Mucosa of descending colon (tissue), 3 donors: ENCODE measurements around the gene TMEM240. TPM values are rescaled to one million over a fixed set of nuclear protein-coding genes. Genes with fewer than 3 reads are reported as not detected.
A peak's percentile ranks its signal among the peaks of the same experiment; 100 is the strongest.

Experiments
- ATAC-seq: fragments of 200-7000 bp; cut with Tn5 transposase; one replicate; pipeline ENCODE4 v1.9.1; 2020; ENCODE audit warnings: mild to moderate bottlenecking, moderate library complexity
- DNase-seq, 3 donors: peaks; one replicate each; pipeline ENCODE4 v3.0.0-alpha.2; 2020
- H3K36me3 ChIP-seq: fragments of 200-600 bp; one replicate; pipeline ENCODE4 v1.8.0; 2021; ENCODE audit warnings: low read depth, mild to moderate bottlenecking
- H3K4me1 ChIP-seq: fragments of 200-600 bp; one replicate; pipeline ENCODE4 v1.8.0; 2021; ENCODE audit warnings: low read depth, mild to moderate bottlenecking
- H3K4me3 ChIP-seq: fragments of 200-600 bp; one replicate; pipeline ENCODE4 v1.8.0; 2021; ENCODE audit warnings: mild to moderate bottlenecking
- H3K9me3 ChIP-seq: fragments of 200-600 bp; one replicate; pipeline ENCODE4 v1.8.0; 2021; ENCODE audit warnings: mild to moderate bottlenecking
- intact Hi-C, 2 donors: fragments of 100-400 bp; cut with DNase I in 1 of 2; cut with micrococcal nuclease in 1 of 2; formaldehyde crosslinking; loops; one replicate each; pipeline versions ENCODE4 v1.11.0 to v1.11.1; 2022; cut with DNase I, micrococcal nuclease
- total RNA-seq, 3 donors: library from RNA; stranded (reverse); fragmentation: NEBNext Ultra II Directional in 2 of 3; extraction: Animal tissue kit (Norgen Biotek cat#: 25700) in 2 of 3; gene quantifications; one replicate each; pipeline versions ENCODE4 v1.2.1 to v1.2.4, GENCODE V29; 2021 to 2023
- TF ChIP-seq, protein P1 (sequence below): fragments of 200-600 bp; IDR thresholded peaks from one replicate; pipeline ENCODE4 v1.8.0; 2022; ENCODE audit warnings: antibody characterized with exemption, mild to moderate bottlenecking
- donor health status: DM: no; HTN: no; CAD: no; lungs with moderate emphysema.
- donor health status: DM: no; HTN: no; CAD: no.
- donor health status: DM: no; HTN: yes; CAD: no.

Gene TMEM240
- total RNA-seq, 3 donors from 2014 or later: 1.5 to 12.2 TPM; not detected in 1

DNA sequence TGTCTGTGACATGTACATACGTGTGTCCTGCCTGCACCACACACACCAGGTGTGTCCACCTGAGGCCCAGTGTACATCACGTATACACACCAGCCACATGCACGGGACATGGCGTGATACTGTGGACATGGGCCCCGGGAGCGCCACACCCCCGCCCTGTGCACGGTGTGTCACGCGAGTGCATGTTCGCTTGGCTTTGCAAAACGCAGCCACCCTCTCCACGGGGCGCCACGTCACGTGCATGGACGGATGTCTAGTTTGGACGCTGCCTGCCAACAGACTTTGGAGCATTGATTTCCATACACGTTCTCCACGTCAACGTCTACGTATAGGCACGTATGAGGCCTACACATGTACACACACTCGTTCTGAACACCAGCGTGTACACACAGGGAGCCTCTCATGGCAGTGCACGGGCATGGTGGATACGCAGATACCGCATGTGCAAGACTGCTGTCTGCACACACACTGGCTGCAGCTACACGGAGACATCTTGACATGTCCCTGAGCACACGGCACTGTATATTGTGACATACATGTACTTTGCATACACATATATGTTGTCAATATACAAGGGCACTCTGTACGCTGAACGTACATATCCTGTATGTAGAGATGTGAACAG is 2.7 kb downstream of the TMEM240 start:
- no peaks in the 10 kb centered on the region for H3K9me3 ChIP-seq
- ATAC-seq: no peak
- intact Hi-C loops: no loop called here
- H3K4me1 ChIP-seq: peaks cover 10% of the 10 kb centered on the region
- DNase-seq: peak in 1 of 3 donors; percentile 49
- H3K36me3 ChIP-seq: no peaks in the 10 kb centered on the region
- TF ChIP-seq, protein P1, sequence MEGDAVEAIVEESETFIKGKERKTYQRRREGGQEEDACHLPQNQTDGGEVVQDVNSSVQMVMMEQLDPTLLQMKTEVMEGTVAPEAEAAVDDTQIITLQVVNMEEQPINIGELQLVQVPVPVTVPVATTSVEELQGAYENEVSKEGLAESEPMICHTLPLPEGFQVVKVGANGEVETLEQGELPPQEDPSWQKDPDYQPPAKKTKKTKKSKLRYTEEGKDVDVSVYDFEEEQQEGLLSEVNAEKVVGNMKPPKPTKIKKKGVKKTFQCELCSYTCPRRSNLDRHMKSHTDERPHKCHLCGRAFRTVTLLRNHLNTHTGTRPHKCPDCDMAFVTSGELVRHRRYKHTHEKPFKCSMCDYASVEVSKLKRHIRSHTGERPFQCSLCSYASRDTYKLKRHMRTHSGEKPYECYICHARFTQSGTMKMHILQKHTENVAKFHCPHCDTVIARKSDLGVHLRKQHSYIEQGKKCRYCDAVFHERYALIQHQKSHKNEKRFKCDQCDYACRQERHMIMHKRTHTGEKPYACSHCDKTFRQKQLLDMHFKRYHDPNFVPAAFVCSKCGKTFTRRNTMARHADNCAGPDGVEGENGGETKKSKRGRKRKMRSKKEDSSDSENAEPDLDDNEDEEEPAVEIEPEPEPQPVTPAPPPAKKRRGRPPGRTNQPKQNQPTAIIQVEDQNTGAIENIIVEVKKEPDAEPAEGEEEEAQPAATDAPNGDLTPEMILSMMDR: no peak
- H3K4me3 ChIP-seq: no peak overlapping the region

DNA sequence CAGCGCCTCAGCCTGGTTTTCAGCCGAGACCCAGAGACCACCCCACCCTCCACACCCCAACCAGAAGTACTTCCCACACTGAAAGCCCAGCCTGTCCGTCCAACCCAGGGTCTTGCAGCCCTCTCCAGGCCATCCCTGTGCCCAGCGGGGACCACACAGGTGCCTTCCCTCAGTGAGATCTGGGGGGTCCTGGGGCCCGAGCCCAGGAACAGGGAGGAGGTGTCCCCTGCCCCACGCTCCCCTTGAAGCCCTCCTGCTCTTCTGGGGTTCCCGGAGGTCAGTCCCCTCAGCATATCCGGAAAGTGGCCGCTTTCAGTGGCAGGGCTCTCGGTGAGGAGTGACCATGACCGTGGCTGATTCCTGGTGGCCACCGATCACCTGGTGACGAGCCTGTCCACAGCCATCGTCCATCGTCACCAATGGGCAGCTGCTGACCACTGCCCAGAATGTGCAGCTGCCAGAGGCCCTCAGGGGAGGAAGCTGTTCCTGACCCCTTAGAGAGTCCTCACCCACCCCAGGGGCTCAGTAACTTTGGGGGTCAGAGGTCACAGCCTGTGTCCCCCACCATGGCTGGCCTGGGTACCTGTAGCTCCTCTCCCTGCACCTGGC is 3.4 kb downstream of the TMEM240 start:
- Histone ChIP-seq H3K36me3 (no peaks in the 10 kb centered on the region), H3K4me1 (peaks cover 10% of the 10 kb centered on the region), H3K4me3 (no peak overlapping the region), H3K9me3 (peaks cover under 1% of the 10 kb centered on the region)
- DNase-seq (peak in 1 of 3 donors; percentile 34), ATAC-seq (no peak)
- TF ChIP-seq, protein P1: no peak
- intact Hi-C loops: no loop called here

DNA sequence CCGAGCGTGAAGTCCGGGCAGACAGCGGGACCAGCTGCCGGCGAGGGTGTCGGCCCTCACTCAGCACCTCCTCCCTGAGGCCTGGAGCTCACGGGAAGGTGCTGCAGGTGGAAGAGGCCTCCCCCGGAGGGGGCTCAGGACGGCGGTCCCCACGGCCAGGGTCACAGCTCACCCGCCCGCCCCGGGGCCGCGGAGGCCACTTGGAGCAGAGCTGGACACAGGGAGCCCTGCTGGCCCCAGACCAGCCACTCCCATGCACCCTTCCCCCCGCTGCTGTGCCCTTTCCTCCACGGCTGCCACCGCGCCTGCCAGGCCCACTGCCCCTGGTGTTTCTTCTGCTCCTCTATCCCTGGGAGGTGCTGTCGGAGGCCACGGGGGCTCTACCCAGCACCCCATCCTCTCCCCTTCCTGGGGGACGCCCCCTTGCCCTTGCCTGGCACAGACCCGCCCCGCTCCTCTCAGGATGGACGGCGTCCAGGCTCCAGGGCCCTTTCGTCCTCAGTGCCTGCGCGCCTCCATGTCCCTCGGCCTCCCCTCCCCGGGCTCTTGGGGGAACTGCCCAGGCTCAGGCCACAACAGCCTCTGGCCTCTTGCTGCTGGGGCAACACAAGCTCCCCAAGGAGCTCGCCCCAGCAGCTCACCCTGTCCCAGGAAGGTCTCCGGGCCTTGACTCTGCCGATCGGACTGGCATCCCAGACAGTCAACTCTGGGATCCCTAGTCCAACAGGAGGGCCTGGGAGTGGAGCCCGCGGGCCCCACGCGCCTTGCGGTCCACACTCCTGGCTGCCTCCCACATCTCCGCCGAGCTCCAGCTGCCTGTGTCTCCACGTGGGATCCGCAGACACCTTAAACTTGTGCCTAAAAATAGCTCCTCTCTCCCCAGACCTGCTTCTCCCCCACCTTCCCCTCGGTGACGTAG is 4.1 kb downstream of the TMEM240 start:
- intact Hi-C loops: no loop called here
- Histone ChIP-seq H3K9me3 (peaks cover 8% of the 10 kb centered on the region), H3K4me1 (peaks cover 10% of the 10 kb centered on the region), H3K4me3 (no peak overlapping the region), H3K36me3 (no peaks in the 10 kb centered on the region)
- DNase-seq: no peak
- no peak for ATAC-seq
- TF ChIP-seq, protein P1: no peak

DNA sequence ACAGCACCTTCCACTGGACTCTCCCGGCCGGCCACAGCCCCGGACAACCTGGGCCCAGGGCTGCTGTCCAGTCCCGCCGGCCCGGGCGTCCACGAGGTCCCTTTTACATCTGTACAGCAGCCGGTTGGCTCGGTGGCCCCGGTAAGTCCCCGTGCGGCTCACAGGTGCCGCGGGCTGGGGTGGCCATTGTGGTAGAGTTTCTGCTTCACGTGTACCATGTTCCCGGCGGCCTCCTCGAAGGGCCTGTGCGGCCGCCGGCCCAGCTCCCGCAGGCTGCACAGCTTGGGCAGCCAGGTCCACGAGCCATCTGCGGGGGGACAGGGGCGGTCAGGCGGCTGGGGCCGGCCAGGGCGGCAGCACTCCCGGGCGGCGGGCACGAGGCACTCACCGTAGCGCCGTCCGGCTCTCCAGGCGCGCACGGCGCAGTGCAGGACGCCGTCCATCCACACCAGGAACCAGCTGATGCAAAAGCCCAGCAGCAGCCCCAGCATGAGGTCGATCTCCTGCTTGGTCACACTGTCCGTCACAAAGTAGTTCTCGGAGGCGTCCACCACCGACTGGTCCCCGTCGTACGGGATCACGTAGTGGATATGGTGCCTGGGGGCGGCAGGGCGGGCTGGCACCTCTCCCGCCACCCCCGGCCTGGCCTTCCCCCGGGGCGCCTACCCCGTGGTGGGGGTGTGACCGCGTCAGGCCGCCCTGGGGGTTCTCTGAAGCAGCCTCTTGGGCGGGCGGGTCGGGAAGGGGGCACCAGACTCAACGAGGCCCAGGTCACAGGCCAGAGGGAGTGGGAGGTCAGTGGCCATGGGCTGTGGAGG is 5.0 kb downstream of the TMEM240 start:
- TF ChIP-seq, protein P1: no peak
- no peak for DNase-seq
- intact Hi-C loops: no loop called here
- H3K4me3 ChIP-seq: no peak overlapping the region
- no peaks in the 10 kb centered on the region for H3K36me3 ChIP-seq
- H3K9me3 ChIP-seq: peaks cover 13% of the 10 kb centered on the region
- peaks cover 3% of the 10 kb centered on the region for H3K4me1 ChIP-seq
- no peak for ATAC-seq
